ENCODE measurements around the gene SLC22A4.

SLC22A4 gene

GRCh38 chr5:132275367-132276220 lies 18.6 kb upstream of the SLC22A4 start:
- DNase-seq (ENCODE audit: low spot score) = no peak

DNA sequence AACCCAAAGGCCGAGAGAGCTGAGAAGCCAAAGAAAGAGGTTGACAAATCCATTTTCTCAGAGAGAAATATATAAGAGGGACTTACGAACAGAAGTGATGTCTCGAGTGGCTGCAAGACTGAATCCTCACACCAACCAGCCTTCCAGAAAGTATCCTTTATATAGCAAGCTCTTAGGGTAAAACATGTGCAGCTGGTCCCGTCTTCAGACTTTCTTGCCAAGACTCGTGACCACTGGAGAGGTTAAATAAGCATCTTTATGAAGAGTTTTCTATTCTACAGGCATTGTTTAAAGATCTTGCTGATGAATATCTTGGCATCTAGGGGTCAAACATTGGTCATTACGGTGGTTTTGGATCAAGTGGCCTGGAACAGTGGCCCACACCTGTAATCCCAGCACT lies 16.9 kb upstream of the SLC22A4 start:
- DNase-seq (ENCODE audit: low spot score) = no peak

- DNase-seq (ENCODE audit: low spot score) = peak; percentile 63
These were observed 16.0 kb upstream of the SLC22A4 start for GRCh38 chr5:132277971-132278853.

GRCh38 chr5:132279801-132280200 lies 14.4 kb upstream of the SLC22A4 start:
- no peak for DNase-seq (ENCODE audit: low spot score)

GRCh38 chr5:132280371-132281240 lies 13.6 kb upstream of the SLC22A4 start:
- DNase-seq (ENCODE audit: low spot score) = no peak

- DNase-seq (ENCODE audit: low spot score) = no peak
These were observed 12.2 kb upstream of the SLC22A4 start for GRCh38 chr5:132281856-132282614.

- peak; percentile 55 for DNase-seq (ENCODE audit: low spot score)
These were observed 10.7 kb upstream of the SLC22A4 start for GRCh38 chr5:132283423-132284043.

GRCh38 chr5:132289097-132289496 lies 5.1 kb upstream of the SLC22A4 start:
- DNase-seq (ENCODE audit: low spot score) = no peak

DNA sequence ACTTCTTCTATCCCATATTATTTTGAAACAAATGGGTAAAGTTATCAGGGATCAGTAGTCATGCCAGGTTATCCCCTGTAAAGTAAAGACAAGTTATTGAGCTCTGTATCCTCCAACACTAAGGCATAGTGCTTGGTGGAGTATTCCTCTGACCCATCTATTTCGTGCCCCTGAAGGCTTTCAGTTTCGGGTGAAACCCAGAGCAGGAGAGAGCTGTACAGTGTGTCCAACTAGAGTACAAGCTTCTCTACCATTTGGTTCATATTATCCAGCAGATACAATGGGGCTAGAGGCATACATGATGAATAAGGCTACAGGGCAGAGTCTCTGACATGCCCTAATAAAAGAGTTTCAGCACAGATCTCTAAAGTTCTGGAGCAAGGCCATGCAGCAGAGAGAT lies 3.2 kb upstream of the SLC22A4 start:
- DNase-seq (ENCODE audit: low spot score) = no peak

GRCh38 chr5:132293066-132293991 lies 865 bp upstream of the SLC22A4 start:
- DNase-seq (ENCODE audit: low spot score) = peak; percentile 76

DNA sequence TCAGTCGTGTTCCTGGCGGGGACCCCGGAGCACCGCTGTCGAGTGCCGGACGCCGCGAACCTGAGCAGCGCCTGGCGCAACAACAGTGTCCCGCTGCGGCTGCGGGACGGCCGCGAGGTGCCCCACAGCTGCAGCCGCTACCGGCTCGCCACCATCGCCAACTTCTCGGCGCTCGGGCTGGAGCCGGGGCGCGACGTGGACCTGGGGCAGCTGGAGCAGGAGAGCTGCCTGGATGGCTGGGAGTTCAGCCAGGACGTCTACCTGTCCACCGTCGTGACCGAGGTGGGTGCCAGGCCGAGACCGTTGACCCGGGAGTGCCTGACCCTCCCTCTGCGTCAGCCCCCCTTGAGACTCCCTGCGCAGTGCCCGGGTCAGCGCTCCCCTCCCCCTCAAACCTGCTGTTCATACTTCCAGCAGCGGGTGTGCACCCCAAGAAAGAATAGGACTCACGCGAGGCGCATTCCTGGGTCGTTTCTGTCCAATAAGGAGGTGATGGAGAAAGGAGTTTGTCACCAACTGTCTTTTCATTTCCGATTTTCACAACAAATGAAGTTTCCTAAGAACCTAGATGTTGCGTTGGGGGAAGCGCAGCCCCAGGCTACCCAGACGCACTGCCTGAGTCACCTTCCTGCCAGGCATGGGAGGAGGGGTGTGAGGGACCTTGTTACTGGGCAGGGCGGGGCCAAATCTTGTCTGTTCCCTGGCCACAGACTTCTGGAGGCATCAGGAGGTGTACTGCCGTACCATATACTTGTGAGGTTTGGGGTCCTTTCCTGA lies 722 bp downstream of the SLC22A4 start:
- no peak for DNase-seq (ENCODE audit: low spot score)

GRCh38 chr5:132295505-132296411 lies 1.6 kb downstream of the SLC22A4 start:
- DNase-seq (ENCODE audit: low spot score) = no peak

GRCh38 chr5:132296412-132297016 lies 2.3 kb downstream of the SLC22A4 start:
- DNase-seq (ENCODE audit: low spot score) = no peak

- DNase-seq (ENCODE audit: low spot score) = no peak
These were observed 3.2 kb downstream of the SLC22A4 start for GRCh38 chr5:132297211-132297940.

GRCh38 chr5:132298298-132299212 lies 4.4 kb downstream of the SLC22A4 start:
- no peak for DNase-seq (ENCODE audit: low spot score)

DNA sequence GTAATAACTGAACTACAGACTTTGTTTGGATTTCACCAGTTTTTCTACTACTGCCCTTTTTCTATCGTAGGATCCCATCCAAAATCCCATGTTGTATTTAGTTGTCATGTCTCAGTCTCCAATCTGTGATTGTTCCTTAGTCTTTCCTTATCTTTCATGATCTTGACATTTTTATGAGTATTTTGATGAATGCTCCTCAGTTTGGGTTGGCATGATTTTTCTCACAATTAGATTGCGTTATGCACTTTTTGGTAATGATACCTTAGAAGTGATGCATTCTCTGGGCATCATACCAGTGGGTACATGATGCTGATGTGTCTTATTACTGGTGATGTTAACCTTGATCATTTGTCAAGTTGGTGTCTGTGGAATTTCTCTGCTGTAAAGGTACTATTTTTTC lies 5.7 kb downstream of the SLC22A4 start:
- no peak for DNase-seq (ENCODE audit: low spot score)
